ENCODE measurements around the gene MEIS2.

Gene MEIS2

DNA sequence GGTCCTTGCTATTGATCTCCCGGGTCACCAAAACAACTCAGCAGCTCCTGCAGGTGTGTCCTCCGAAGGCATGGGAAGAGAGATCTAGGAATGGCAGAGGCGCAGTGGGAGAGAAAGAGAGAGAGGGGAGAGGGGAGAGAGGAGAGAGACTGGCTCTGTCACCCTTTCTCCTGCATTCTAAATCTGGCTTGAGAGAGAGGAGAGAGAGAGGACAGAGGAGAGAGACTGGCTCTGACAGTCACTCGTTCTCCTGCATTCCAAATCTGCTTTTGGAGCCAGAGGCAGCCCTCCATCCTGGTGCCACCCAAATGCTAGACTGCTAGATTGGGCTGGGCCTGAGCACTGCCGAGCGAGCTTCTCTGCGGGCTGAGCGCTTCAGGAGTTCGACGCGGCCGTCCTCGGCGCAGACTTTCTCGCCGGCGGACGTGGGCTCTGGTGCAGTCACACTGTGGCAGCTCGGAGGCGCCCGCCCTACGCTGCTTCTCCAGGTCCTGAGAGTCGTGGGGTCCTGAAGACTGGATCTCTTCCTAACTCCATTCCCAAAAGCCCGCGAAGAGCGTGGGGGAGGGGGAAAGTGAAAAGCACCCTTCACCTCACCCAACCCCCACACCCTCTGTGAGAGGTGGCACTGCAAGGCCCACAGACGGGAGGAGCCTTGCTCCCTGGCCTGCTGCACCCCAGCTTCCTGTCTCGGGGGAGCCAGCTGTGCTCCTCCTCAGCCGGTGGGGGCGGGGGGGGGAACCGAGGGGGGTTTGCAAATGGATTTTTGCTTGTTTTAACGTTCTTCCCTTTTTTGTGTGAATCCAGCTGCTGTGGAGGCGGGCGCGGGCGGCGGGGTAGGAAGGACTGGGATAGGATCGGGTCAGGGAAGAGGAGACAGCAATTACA, 222.3 kb downstream of the MEIS2 start:
- DNase-seq (ENCODE audit: low read depth), result no peak

DNA sequence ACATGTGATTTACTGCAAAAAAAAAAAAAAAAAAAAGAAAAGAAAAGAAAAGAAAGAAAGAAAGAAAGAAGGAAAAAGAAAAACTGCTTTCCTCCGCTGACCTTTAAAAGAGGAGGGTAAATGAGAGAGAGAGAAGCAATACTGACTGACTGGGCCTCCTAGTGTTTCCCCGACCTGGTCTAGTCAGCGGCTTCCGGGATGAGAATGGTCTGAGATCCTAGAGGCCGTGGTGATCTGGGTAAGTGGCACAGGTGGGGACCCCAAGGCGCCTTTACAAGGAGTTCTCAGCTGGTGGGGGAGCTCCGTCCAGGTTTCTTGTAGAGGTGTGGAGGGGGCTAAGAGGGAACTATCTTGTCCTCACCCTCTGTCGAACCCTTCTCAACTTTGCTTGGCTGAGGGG, 223.1 kb downstream of the MEIS2 start:
- DNase-seq (ENCODE audit: low read depth), result no peak

DNA sequence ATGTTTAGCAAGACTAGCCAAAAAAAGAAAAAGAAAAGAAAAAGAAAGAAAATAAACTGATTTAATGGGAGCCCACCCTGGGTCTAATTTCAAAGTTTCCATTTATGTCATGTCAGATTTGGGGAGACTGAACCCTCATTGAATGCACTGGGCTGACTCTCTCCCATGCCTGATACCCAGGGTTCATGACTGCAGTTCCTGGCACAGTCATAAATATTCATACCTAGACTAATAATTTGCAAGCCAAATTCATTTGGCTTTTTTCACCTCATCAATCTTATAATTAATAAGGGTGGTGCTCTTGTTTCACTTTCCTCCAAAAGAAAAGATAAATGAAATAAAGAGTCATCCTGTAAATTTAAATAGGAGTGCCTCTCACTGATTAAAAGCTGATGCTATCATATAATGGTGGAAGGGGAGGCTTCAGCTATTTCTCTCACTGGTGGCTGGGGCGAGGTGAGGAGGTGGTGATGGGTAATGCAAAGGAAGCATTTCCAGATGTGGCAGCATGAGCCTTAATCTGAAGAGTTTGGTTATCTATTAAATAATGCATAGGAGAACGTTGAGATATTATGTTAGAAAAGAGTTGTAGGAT, 224.5 kb downstream of the MEIS2 start:
- no peak for DNase-seq (ENCODE audit: low read depth)

DNA sequence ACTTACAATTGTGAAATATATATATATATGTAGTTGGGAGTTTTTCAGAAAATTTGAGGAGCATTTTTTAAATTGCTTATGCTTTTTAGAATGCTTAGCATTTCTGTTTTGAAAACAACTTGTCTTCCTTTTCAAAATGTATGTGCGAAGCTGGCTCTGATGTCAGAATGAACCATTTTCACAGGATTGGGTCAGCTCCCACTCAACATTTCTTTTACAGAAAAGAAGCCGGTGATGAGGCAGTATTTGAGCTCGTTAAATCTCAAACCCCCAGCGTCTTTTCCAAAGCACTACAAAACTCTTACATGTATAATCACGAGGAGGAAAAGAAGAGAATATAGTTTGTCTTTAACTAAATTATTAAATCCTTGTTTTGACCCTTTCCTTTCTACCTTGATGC, 225.4 kb downstream of the MEIS2 start:
- DNase-seq (ENCODE audit: low read depth), result no peak

DNA sequence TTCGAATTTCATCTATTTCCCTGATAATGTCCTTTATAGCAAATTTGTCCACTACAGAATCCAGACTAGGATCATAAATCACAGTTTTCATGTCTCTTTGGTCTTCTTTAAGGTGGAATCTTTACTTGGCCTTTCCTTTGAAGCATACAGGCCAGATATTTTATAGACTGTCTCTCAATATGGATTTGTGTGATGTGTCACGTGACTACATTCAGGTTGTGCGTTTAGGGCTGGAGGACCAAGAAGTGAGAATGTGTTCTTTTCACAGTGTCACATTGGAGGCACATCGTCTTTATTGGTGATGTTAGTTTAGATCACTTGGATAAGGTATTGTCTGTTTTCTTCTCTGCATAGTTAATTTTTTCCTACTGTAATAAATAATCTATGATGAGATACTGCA, 232.9 kb downstream of the MEIS2 start:
- no peak for DNase-seq (ENCODE audit: low read depth)

DNA sequence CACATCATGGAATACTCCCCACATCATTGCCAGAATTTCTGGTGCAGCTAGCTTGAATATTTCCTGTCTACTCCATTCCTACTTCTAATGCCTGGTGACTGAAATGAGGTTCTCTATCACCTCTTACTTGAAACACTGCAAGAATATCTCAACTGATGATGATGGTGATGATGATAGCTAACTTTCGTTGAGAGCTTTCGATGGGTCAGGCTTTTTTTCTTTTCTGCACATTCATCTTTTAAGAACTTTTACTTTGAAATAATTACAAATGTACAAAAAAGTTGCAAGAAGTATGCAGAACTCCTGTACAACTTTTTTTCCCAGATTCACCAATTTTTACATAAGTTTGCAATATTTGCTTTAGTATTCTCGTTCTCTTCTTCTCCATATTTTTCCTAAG, 233.5 kb downstream of the MEIS2 start:
- DNase-seq (ENCODE audit: low read depth), result no peak

DNA sequence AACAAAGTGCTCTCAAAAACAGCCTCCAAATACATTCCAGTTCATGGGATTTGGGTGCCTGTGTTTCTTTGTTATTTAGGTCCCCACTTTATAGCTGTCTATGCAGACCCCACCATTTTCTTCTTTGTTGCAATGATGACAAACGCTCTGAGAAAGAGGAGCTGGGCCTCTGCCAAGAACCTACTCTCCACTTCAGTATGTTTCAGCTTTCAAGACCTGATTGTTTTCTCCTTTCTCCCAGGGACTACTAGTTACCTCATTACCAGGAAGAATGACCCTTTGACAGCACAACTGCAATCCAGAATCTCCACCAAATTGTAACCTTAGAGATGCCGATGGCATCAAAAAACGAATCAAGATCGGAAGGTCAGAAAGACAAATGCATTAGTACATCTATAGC, 236.8 kb downstream of the MEIS2 start:
- DNase-seq (ENCODE audit: low read depth), result no peak

DNA sequence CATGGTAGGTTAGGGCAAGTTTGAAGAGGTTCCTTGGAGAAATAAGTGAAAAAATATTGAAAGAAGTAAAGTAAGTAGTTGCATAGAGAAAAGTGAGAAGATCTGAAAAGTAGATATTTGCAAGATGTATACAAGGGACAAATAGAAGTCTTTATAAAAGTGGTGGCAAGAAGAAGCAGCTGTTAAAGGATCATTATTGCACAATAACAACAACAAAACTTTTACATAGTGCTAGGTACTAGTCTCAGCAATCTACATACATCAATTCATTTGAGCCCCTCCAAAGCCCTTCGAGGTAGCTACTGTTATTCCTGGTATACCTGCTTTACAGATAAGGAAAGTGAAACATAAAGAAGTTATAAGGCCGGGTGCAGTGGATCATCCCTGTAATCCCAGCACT, 239.6 kb downstream of the MEIS2 start:
- no peak for DNase-seq (ENCODE audit: low read depth)

DNA sequence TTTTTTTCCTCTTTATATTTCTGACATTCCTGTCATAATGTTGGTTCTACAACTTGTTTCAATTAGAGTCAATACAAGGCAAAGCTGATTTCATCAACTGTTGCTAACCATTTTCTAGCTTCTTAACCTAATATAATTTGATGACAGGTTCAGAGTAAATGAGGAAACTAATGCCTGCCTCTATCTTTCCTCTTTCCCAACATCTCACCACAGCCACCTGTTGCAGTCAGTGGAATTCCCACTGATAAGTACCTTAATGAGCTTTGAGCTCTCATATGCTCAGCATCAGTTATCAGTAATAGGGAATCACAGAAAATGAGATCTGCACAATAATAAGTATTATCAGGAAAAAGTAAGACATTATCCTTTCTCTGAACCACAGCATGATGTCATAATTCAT, 241.9 kb downstream of the MEIS2 start:
- no peak for DNase-seq (ENCODE audit: low read depth)

DNA sequence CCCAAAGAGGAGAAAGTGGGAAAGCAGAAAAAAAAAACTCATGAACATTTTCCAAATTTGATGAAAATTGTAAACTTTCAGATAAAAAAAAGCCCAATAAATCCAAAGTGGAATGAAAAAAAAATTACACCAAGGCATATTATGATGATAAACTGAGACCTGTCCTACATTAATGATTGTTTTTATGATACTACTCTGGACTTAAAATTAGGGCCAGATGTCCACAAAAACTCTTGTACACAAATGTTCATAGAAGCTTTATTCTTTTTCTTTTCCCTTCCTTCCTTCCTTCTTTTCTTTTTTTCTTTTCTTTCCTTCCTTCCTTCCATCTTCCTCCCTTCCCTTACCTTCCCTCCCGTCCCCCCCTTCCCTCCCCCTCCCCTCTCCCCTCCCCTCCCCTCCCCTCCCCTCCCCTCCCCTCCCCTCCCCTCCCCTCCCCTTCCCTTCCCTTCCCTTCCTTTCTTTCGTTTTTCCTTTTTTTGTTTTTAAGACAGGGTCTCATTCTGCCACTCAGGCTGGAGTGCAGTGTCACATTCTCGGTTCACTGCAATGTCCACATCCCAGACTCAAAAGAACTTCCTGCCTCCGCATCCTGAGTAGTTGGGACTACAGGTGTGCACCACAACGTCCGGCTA, 243.9 kb downstream of the MEIS2 start:
- DNase-seq (ENCODE audit: low read depth), result no peak

DNA sequence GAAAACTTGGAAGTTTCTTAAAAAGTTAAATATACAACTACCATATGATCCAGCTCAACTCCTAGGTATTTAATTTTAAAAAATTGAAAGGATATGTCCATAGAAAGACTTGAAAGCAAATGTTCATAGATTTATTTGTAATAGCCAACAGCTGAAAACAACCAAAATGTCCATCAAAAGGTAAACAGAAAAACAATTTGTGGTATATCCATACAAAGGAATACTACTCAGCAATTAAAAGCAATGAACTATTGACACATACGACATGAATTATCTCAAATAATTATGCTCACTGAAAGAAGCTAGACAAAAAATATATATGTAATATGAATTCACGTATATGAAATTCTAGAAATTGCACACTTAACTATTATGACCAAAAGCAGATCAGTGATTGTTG, 249.5 kb downstream of the MEIS2 start:
- no peak for DNase-seq (ENCODE audit: low read depth)

DNA sequence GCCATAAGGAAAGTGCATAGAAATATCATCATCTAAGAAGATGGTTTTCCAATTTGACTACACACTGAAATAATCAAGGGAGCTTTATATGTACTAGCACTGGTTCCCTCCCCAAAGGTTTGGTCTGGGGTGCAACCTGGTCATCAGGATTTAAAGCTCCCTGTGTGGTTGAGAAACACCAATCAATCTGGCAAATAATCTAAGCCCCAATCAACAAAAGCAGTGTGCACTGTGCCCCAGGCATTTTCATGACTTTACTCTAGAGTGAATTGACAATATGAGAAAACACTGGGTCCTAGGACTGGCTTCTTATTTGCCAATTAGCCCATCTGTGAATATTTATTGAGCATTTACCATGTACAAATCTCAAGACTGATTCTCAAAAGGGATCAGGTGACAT, 255.1 kb downstream of the MEIS2 start:
- DNase-seq (ENCODE audit: low read depth), result no peak

DNA sequence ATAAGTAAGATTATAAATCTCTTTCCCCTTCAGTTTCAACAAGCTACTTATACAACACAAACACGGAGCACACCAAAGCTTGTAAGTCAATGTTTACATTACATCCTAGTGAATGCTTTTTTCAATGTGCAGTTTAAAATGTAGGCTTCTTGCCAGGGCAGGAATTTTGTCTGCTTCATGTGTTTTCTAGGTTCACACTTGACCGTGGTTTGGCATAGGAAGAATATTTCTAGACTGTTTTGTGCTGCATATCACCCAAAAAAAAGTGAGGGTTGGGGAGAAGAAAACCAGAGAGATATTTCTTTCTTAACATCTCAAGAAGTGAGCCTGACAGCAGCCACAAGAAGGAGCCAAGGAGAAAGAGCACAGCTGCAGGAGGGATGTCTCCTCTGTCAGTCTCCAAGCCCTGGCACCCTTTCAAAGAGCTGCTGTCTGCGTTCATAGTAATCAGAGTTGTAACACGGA, 255.8 kb downstream of the MEIS2 start:
- DNase-seq (ENCODE audit: low read depth), result no peak

DNA sequence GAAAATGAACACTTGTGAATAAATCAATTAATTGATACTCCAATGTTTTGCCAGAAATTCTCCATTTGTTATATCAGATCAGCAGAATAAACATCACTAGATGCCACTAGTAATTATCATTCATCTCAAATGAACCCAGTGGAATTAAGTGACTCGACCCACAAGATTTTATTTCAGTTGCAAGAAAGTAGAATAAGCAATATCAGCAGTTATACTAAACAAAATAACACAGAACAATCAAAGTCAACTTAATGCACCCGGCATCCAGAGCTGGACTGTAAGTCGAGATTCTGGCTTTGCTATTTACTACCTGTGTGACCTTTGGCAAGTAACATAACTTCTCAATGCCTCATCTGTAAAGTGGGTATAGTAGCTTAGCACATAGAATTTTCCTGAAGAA, 256.5 kb downstream of the MEIS2 start:
- no peak for DNase-seq (ENCODE audit: low read depth)

DNA sequence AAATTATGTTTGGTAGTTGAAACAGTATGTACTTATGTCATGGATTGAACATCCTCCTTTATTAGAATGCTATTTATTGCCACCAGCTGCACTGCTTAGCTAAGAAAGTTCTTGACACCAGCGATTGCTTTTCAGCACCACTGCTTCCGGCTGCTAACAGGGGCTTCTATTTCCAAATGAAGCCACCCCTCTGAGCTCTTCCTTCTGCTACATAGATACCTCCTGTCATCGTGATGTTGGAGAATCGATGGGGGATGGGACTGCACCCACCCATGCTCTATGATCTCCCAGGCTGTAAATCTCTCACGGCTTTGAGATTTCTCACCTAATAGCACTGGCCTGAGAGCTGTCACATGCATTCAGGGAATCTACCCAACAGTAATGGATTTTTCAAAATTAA, 259.2 kb downstream of the MEIS2 start:
- DNase-seq (ENCODE audit: low read depth), result no peak

Measured in activated gamma-delta T cell treated with anti-CD3 and anti-CD28 coated beads, Interleukin-2, amount 50 U/mL, for 16 hours (primary cell).